KBM-7 (cell line): ENCODE measurements around the gene APP.

Experiments
- DNase-seq: peaks from one replicate; pipeline ENCODE4 v3.0.0-alpha.2; 2015
- in situ Hi-C: fragments of 300-500 bp; cut with MboI; formaldehyde crosslinking; loops from 2 replicates; pipeline ENCODE4 v1.14.3; 2020; ENCODE audit warnings: low sequenced_read_pairs, low pct_unique_long_range_greater_than_20kb, mixed read lengths

The APP gene

GRCh38 chr21:25834381-25834780, 336.2 kb downstream of the APP start:
- DNase-seq: no peak
- in situ Hi-C loops: no loop called here

DNA sequence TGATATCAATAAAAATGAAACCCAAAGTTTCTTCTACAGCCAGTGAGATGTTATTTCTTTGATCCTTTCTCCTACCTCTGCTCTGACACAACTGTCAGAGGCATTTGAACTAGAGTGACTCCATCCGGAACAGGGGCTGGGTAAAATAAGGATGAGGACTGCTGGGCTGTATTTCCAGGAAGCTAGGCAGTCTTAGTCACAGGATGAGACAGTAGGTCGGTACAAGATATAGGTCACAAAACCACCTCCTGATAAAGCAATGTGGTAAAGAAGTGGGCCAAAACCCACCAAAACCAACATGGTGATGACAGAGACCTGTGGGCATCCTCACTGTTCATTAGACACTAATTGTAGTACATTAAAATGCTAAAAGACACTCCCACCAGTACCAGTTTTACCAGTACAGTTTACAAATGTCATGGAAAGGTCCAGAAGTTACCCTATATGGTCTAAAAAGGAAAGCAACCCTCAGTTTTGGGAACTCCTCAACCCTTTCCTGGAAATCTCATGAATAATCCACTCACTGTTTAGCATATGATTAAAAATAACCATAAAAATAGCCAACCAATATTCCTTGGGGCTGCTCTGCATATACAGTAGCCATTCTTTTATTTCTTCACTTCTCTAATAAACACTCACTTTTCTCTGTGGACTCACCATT, 339.1 kb downstream of the APP start:
- in situ Hi-C loops: no loop called here
- DNase-seq: no peak
